Measurements from ENCODE around the gene MTHFD1L.

Gene MTHFD1L

DNA sequence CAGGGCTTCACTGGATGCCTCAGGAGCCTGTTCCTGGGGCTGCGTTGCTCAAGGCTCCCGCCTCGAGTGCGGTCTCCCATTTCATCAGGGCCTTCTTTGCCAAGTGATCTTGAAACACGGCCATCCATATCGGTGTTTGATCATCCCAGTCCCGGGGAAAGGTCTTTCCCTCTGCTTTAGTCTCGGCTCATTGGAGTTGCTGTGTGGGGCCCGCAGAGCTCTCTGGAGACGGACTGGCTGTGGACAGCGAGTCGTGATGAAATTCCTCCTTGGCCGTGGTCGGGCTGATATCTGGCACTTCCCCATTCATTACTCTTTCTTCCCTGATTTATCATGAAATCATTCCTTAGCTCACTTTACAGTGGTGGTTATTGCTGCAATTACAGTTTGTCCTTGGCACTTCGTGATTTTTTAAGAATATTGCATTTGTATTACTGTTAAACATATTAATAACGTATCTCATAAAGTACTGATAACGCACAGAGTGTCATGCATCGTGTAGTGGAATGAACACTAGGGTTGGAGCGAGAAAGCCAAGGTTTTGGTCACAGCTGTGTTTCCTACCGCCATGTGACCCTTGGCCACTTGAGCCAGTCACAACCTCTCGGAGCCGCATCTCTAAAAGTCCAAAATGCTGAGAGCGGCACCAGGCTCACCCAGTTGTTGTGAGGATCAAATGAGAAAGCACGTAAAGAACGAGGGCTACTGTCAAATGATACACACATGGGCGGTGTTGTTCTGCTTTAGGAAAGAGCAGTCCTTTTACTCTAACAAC, 71.8 kb downstream of the MTHFD1L start:
- no peak for DNase-seq

DNA sequence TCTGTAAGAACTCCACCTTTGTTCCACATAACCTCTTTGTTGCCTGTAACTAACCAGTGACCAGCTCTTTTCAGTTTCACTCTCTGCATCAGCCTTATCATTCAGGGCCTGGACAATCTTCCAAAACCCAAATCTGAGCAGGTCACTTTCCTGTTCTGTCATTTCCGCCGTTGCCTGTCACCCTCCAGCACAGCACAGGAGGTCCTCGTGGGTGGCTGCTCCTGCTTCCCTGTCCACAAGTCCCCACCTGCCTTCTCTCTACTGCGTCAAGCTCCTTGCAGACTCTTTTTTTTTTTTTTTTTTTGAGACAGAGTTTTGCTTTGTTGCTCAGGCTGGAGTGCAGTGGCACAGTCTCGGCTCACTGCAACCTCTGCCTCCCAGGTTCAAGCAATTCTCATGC, 73.9 kb downstream of the MTHFD1L start:
- no peak for DNase-seq

DNA sequence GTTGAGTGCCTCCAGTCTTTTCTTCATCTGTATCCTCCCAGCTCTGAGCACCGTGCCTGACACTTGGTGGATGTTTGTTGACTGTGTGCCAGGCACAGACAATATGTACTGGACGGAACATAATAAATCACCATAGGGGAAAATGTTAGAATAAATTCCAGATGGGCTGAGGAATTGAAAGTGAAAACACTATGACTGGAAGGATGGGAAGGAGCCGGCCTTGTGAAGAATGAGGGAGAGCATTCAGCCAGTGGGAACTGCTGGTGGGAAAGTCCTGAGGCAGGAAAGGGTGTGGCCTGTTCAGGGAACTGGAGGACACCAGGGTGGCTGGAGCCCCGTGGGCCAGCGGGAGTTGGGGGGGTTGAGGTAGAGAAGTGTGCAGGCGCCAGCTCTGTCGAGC, 75.4 kb downstream of the MTHFD1L start:
- no peak for DNase-seq

DNA sequence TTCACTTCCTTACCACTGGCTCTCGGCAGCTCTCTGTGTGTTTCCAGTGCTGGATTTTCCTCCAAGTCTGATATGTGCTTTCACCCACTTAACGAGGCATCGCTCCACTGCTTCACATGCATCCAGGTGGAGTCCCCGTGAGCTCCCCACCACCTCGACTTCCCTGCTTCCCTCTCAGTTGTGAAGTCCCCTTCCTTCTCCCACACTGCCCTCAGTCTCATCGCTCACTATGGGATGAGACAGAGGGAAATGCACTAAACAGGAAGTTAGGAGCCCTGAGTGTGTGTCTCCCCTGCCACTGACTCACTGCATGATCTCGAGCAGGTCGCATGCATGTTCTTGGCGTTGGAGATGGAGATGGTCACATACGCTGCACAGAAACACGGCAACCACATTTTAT, 84.0 kb downstream of the MTHFD1L start:
- DNase-seq, result no peak

DNA sequence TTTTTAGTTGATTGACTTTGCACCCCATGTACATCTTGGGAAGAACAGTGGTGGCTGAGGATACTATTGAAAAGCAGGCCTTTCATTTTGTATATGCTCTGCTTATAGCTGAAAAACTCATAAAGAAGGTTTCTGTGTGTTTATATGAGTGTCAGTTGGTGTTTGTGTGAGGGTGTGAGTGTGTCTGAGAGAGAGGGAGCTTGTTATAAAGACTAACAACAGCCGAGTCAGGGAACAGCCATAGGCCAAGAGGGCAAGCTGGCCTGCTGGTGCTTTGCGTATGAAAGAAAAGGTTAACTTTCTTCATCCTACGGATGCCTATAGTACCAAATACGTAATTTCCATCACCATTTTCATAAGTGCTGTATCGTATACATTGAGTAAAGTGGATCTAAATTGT, 88.3 kb downstream of the MTHFD1L start:
- DNase-seq, result no peak

DNA sequence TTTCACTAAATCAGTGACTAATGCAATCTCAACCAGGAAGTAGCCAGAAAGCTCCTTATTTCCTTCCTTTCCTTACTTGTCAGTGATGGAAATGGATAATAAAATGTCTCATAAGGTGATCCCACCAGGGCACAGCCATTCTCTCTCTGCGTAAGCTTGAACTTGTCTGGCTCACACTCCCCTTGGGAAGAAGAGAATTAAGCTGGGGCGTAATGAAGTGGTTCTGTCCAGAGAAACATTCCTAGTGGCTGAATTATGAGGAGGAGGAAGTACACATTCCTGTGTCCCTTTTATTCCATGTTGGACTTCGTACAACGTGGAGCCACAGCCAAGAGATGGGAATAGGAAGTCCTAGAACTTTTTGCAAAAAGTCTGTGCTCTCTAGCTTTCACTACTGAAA, 93.7 kb downstream of the MTHFD1L start:
- no peak for DNase-seq

DNA sequence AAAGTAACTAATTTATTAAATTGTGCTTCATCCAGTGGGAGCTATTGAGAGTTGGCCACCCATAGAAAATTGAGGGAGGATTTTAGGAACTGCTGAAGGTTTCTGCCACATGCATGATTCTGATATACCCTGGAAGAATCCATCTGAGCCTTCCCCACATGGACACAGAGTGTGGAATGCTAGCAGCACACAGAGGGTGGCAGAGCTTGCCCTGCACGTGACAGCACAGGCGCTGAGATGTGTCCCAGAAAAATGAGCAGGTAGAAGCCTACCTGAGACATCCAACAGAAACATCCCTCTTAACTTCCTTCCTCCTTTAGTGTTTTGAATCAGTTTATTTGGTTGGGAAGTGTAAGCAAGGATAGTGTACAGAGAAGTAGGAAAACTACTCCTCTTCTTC, 96.9 kb downstream of the MTHFD1L start:
- no peak for DNase-seq

DNA sequence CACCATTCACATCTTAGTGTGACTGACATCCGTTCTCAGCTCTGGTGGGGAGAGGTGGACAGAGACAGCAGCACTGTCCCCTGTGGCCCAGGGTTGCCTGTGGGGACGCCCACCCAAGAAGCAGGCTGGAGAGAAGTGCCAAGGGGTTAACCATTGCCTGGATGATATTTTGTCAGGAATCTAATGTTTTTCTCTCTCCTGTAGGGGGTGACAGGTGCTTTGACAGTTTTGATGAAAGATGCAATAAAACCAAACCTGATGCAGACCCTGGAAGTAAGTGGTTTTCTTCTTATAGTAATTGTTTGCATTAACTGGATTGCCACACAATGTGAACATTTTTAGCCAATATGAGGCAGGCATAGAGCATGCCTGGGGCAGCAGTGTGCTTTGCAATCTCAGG, 99.3 kb downstream of the MTHFD1L start:
- DNase-seq, result no peak

DNA sequence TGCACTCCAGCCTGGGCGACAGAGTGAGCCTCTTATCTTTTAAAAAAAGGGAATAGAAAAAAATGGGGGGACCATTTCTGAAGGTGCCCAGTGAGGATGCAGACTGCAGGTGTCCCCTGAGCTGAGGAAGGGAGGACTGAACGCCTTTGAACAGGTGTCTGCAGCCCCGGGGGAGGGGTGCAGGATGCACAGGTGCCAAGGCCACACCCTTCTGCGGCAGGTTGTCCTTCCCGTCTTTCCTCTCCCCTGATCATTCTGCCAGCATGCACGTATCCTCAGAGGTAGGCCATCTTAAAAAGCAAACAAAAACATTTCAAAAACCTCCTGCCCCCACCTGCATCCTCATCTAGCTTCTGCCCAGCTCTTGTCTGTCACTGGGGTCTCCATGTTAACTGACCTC, 101.3 kb downstream of the MTHFD1L start:
- no peak for DNase-seq

DNA sequence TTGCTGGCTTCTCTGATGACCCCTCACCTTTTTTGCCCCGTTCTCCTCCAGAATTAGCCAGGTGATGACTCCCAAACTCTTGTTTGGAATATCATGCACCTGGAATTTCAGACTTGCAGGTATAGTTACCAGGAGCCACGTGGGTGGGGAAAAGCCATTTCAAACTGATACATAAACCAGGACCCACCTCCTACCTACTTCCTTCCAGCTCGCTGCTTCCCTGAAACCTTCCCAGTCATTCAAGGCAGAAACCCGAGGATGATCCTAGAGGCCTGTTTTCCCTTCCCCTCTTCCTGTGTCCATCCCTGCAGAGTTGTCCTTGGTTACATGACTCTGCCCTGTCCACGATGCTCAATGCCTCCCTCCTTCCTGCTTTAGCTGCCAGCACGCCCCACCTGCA, 101.9 kb downstream of the MTHFD1L start:
- DNase-seq, result no peak

DNA sequence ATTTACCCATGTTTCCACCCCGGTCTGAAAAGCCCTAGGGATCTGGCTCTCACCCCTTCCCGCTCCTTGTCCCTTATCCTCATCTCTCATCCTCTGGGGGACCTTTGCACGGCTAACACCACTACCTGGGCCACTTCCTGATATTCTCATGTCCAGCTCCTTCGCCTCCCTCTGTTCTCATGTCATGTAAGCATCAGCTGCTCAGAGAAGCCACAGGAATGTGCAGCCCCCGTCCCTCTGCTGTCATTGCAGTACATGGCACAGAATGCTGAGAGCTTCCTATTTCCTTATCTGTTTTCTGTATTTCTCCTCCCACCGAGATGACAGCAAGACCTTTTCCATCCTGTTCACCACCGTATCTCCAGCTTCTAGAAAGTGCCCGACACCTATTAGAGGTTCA, 102.4 kb downstream of the MTHFD1L start:
- DNase-seq, result no peak

DNA sequence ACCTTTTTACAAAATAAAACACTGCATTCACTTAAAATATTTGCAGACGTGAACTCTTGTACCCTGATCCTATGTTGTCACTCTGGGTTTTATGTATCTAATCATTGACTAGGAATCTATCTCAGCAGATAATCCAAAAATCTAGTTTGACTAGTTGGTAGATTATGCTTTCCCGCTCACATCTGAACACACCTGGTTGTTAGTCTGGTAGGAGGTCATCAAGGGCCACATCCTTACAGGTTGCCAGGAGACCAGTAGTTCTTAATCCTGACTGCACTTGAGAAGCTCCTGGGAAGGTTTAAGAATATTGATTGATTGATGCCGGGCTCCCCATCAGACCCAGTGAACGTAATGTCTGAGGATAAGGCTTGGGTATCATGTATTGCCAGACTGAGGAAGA, 104.4 kb downstream of the MTHFD1L start:
- DNase-seq, result no peak

DNA sequence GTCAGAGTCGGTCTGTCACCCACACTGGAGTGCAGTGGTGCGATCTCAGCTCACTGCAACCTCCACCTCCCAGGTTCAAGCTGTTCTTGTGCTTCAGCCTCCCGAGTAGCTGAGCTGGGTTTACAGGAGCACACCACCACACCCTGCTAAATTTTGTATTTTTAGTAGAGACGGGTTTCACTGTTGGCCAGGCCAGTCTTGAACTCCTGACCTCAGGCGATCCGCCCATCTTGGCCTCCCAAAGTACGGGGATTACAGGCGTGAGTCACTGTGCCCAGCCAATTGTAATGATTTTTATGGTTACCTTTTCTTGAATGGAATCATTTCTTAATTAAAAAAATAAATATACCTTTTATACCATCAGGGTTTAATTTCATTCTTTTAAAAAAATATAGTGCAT, 105.7 kb downstream of the MTHFD1L start:
- DNase-seq, result no peak

DNA sequence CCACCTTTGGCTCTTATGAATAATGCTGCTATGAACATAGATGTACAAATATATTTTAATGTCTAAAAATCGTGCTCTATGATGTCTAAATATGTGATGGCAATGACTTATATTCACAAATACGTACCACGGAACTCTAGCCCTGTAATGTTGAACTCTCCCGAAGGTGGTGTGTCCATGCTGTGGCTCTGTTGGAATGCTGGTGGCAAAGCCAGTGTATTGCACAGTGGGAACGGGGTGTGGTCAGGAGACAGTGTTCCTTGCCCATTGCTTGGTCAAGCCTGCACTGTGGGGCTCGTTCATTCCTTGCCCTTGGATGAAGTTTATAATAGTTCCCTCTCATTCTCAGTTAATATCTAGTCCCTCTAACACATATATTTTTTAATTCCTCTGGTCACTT, 109.6 kb downstream of the MTHFD1L start:
- DNase-seq, result no peak

DNA sequence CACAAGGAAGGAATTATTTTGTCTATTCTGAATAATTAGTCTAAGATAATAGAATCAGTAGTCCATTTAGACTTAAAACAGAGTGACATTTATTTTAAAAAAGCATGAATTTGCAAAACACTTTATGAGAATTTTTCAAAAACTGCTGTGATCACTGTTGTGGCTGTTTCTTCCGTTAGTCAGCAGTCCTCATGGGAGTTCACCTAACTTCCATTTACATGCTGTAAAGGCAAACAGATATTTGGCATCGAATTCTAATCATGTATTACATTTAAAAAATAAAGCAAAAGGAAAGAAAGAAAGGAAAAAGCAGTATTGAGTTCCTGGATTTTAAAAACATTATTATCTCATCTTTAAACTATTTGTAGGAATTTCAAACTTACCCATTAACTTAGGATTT, 111.8 kb downstream of the MTHFD1L start:
- no peak for DNase-seq

DNA sequence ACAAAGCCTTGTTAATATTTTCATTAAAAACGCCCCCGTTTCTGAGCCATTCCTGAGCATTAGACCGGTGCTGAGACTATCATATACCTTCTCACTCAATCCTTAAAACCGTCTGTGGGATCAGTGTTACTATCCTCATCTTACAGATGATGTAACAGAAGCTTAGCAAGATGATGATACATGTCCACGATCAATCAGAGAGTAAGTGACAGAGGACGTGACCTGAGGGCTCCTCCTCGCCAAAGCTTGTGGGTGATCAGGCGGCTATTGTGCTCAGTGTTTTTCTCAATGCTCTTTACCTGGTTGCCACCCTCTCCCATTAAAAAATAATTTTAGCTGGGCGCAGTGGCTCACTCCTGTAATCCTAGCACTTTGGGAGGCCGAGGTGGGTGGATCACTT, 113.1 kb downstream of the MTHFD1L start:
- no peak for DNase-seq

DNA sequence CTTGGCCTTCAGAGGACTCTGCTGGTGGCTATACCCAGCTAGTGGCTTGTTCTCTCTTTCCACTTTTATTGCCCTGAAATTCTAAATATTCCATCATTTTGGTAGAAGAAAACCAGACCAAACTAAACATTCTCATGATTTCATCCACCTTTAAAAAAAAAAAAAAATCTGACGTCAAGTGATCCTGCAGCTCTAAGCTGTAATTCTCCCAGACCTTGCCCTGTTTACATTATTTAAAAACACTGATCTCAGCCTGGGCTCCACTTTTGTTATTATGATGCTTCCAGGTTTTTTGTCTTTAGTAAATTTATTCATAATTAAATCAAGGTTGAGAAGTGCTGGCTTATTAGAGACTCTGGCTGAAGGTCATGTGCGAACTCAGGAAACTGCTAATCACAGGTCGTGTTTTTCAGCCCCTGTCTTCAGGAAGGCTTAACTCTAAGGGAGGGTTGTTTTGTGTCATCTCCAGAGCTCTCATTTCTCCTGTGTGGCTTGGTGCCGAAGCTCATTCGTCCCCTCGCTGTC, 114.4 kb downstream of the MTHFD1L start:
- no peak for DNase-seq

DNA sequence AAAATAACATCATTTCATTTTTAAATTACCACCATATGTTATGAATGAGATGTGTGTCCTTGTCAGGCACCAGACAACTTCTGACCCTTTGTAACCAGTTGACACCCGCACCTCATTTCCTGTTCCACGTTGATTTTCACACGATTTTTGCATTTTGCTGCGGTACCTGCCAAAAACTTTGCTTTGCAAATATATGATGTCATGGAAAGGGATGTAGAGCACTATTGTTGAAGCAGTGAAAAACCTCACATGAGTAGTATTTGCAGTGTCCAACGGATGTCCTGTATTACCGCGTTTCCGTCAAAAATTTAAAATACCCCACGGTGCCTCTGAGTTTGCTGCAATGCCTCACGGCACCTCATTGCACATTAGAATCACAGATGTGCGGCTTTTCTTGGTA, 115.6 kb downstream of the MTHFD1L start:
- DNase-seq, result no peak

DNA sequence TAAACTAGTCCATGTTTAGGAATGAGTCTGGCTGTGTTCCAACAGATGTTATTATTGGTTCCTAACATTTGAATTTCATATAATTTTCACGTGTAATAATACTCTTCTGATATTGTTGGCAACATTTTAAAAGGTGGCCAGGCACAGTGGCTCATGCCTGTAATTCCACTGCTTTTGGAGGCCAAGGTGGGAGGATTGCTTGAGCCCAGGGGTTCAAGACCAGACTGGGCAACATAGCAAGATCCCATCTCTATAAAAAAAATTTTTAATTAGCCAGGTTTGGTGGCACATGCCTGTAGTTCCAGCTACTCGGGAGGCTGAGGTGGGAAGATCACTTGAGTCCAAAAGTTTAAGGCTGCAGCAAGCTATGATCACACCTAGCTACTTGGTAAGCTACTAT, 116.2 kb downstream of the MTHFD1L start:
- no peak for DNase-seq

DNA sequence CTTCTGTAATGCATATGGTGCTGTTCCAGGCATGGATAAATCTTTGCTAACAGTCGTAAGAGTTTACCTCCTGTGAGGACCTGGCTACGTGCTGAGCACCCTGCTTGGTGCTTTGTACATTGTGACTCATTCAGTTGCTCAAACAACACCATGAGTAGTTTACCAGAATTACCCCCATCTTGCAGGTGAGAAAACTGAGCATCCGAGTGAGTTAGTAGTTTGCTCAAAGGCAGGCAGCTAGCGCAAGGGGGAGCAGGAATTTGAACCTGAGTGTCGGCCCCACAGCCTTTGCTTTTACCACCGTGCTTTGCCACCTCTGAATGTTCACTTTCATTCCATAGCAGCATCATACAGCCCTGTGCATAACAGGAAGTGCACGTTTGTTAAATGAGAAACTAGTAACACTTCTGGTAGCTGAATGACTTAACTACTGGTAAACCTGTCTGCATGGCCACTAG, 121.9 kb downstream of the MTHFD1L start:
- DNase-seq, result no peak

DNA sequence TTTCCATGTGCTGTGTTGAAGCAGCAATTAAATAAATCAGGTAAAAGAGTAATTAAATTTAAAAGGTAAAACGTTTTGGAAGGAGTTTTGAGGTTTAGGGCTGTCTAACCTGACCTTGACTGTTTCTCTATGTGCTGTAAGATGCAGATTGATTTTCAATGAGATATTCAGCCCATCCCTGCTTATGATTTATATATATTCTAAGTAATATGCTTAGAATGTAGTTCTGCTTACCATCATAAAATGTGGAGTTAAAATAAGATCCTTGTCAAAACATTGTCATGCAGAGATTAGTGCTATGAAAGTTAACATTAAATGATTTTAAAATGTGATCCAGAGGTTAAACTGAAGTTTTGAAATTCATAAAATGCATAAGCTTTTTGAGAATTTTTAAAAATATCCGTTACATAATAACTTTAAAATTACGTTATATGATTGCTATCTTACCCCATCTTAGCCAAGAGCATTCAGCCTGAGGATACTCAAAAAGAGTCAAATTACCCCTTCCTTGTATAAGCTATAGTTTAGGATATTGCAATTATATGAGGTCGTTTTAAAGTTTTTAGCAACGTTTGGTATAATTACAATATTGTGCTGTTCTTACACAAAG, 122.5 kb downstream of the MTHFD1L start:
- DNase-seq, result no peak

DNA sequence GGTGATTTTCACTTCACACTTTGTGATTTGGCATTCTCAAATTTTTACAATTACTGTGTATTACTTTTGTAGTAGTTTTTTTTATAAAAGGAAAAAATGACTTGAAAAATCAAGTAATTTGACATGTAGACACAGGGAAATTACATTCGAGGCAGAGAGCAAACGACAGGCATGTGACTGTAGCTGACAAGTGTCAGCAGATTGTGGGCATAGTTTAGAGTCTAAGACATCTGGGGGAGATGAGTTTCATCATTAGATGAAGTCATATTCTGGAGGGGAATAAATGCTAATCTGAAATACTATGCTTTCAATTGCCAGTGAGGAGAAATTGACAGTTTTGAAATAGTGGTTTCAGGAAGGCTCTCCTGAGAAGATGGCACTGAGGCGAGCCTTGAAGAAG, 126.0 kb downstream of the MTHFD1L start:
- no peak for DNase-seq

DNA sequence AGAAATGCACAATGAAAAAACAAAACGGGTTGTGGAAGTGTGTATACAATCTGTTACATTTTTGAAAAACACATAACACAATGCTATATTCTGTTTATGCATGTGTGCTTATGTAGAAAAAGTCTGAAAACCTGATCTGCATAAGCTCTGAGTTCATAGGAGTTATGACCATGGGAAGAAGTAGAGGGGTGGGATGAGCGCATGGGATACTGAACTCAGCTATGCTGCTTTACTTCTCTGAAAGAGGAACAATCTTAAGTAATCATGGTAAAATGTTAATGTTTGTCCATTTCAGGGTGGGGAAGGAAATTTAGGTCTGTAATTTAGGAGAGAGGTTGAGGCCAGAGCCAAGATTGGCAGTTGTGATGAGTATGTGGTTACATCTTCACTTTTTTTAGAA, 126.8 kb downstream of the MTHFD1L start:
- no peak for DNase-seq

DNA sequence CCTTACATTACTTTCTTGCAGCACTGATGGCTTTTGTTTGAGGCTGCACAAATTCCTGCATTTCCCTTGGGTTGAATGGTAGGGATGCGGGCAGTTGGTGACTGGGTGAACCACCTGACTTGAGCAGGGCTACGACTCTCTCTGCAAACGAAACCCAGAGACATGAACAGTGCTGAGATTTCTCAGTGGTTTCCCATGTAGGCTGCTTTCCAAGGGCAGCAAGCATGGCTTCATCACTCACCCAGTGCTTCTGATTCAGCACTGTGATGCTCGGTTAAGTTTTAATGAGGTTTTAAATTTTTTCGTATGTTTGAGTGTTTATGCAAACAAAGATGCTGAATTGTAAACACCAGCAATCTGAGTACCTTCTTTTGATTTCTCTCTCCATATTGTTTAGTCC, 127.2 kb downstream of the MTHFD1L start:
- DNase-seq, result no peak

DNA sequence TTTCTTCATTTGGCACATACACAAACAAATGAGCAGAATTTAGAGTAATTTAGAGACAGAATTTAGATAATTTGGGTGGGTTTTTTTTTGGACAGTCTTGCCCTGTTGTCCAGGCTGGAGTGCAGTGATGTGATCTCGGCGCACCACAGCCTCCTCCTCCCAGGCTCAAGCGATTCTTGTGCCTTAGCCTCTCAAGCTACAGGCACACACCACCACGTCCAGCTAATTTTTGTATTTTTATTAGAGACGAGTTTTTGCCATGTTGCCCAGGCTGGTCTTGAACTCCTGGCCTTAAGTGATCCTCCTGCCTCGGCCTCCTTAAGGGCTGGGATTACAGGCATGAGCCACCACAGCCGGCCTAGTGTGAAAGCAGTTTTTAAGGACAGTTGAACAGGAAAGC, 127.8 kb downstream of the MTHFD1L start:
- no peak for DNase-seq

Data from NCI-H1105 treated with DMSO at 0.1 percent for 48 hours (cell line).